Measurements from ENCODE around the gene MLPH. TPM values are rescaled to one million over a fixed set of nuclear protein-coding genes. Genes with fewer than 3 reads are reported as not detected.

Gene MLPH
- total RNA-seq, 1 donor from 2014 or later = not detected

- no peak for TF ChIP-seq CTCF (conservative IDR thresholded peaks at IDR 0.05)
- Mint-ChIP-seq H3K36me3 (ENCODE audit: low read depth) (no peaks in the 10 kb centered on the region), H3K9me3 (peaks cover 11% of the 10 kb centered on the region), H3K4me3 (no peak overlapping the region), H3K27ac (ENCODE audit: unreplicated experiment) (no peak overlapping the region), H3K4me1 (peaks cover 24% of the 10 kb centered on the region), H3K27me3 (ENCODE audit: low read depth) (no peaks in the 10 kb centered on the region)
- DNase-seq (ENCODE audit: low read depth, low spot score) = no peak
These were observed 30.1 kb downstream of the MLPH start for GRCh38 chr2:237517163-237517562.

DNA sequence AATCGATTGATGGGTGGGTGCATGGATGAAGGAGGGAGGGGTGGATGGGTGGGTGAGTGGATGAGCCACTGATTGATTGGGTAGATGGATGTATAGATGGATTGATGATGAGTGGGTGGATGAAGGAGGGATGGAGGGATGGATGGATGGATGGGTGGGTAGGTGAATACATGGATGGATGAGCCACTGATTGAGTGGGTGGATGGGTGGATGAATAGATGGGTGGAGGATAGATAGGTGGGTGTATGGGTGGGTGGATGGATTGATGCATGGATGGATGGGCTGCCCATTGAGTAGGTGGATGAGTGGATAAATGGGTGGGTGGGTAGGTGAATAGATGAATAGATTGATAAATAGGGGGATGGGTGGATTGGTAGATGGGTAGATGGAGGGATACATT is 30.9 kb downstream of the MLPH start:
- H3K36me3 Mint-ChIP-seq (ENCODE audit: low read depth) = no peaks in the 10 kb centered on the region
- no peaks in the 10 kb centered on the region for H3K27me3 Mint-ChIP-seq (ENCODE audit: low read depth)
- H3K27ac Mint-ChIP-seq (ENCODE audit: unreplicated experiment) = no peak overlapping the region
- TF ChIP-seq CTCF (conservative IDR thresholded peaks at IDR 0.05) = no peak
- no peak for DNase-seq (ENCODE audit: low read depth, low spot score)
- peaks cover 24% of the 10 kb centered on the region for H3K4me1 Mint-ChIP-seq
- peaks cover 11% of the 10 kb centered on the region for H3K9me3 Mint-ChIP-seq
- no peak overlapping the region for H3K4me3 Mint-ChIP-seq

DNA sequence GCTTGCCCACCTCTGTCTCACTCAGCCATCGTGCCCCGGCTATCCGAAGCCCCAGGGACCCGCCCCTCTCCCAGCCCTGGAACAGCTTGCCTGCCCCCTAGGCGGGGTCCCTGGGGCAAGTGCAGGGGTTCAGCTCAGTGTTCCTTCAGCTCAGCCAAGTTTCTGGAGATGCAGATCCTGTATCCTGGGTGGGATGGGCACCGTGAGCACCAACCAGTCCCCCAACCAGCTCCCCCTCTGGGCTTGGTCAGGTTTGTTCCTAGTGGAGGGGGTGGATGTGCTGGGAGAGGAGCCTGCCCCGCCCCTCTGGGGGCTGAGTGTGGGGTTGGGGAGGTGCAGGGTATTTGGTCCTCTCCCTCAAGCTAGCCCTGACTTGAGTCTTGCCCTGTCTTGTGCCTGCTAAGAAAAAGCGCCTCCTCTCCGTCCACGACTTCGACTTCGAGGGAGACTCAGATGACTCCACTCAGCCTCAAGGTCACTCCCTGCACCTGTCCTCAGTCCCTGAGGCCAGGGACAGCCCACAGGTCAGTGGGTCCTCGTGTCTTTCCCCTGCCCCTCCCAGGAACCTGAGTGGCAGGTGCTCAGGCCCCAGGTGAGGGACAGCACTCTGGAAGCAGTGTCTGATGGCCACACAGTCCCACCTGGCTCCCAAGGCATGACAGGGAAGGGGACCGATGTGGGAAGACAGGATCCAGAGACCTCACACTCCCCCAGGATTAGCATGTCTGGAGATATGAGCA is 32.6 kb downstream of the MLPH start:
- no peak overlapping the region for H3K4me3 Mint-ChIP-seq
- peaks cover 8% of the 10 kb centered on the region for H3K4me1 Mint-ChIP-seq
- no peak overlapping the region for H3K27ac Mint-ChIP-seq (ENCODE audit: unreplicated experiment)
- H3K27me3 Mint-ChIP-seq (ENCODE audit: low read depth) = no peaks in the 10 kb centered on the region
- no peaks in the 10 kb centered on the region for H3K36me3 Mint-ChIP-seq (ENCODE audit: low read depth)
- TF ChIP-seq CTCF (conservative IDR thresholded peaks at IDR 0.05) = no peak
- H3K9me3 Mint-ChIP-seq = peaks cover 11% of the 10 kb centered on the region
- DNase-seq (ENCODE audit: low read depth, low spot score) = no peak

GRCh38 chr2:237520290-237520689 is 33.2 kb downstream of the MLPH start:
- no peak for DNase-seq (ENCODE audit: low read depth, low spot score)
- peaks cover 2% of the 10 kb centered on the region for H3K4me1 Mint-ChIP-seq
- TF ChIP-seq CTCF (conservative IDR thresholded peaks at IDR 0.05) = no peak
- no peak overlapping the region for H3K4me3 Mint-ChIP-seq
- H3K9me3 Mint-ChIP-seq = peaks cover 11% of the 10 kb centered on the region
- no peaks in the 10 kb centered on the region for H3K27me3 Mint-ChIP-seq (ENCODE audit: low read depth)
- H3K36me3 Mint-ChIP-seq (ENCODE audit: low read depth) = no peaks in the 10 kb centered on the region
- no peak overlapping the region for H3K27ac Mint-ChIP-seq (ENCODE audit: unreplicated experiment)

DNA sequence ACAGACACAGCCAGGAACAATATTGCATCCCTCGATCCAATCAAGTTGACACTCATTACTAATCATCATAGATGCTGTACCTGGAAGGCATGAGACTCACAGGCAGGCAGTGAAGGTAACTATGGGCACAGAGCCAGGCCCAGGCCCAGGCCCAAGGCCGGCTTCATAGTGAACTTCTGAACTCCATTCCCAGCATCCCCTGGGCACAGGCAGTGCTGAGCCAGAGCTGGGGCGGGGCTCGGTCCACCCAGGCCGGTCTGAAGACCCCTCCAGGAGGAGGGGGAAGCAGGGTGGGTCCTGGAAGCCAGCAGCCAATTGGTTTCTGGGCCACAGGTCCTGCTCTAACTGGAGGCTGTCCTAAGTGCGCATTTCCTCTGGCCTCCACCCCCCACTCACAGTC is 37.6 kb downstream of the MLPH start:
- H3K27me3 Mint-ChIP-seq (ENCODE audit: low read depth) = no peaks in the 10 kb centered on the region
- no peak for DNase-seq (ENCODE audit: low read depth, low spot score)
- no peak overlapping the region for H3K27ac Mint-ChIP-seq (ENCODE audit: unreplicated experiment)
- no peaks in the 10 kb centered on the region for H3K9me3 Mint-ChIP-seq
- no peaks in the 10 kb centered on the region for H3K4me1 Mint-ChIP-seq
- H3K36me3 Mint-ChIP-seq (ENCODE audit: low read depth) = no peaks in the 10 kb centered on the region
- TF ChIP-seq CTCF (conservative IDR thresholded peaks at IDR 0.05) = no peak
- H3K4me3 Mint-ChIP-seq = no peak overlapping the region
